ENCODE data around the gene COL18A1. TPM values are rescaled to one million over a fixed set of nuclear protein-coding genes. Genes with fewer than 3 reads are reported as not detected.

COL18A1 gene
- total RNA-seq, 1 experiment from 2014 or later = 0.11 TPM

GRCh38 chr21:45486443-45487160 lies 81.6 kb downstream of the COL18A1 start:
- H3K36me3 ChIP-seq (ENCODE audit: insufficient read depth, low read length) = no peaks in the 10 kb centered on the region
- H3K9me2 ChIP-seq (replicated peaks; ENCODE audit: insufficient read depth, low read length) = no peaks in the 10 kb centered on the region
- no peaks in the 10 kb centered on the region for H3K4me1 ChIP-seq (ENCODE audit: low read length)
- H3K4me3 ChIP-seq (ENCODE audit: low read length) = no peak overlapping the region
- no peak overlapping the region for H2AFZ ChIP-seq (ENCODE audit: low read length)
- H3K27me3 ChIP-seq (ENCODE audit: low read length) = no peaks in the 10 kb centered on the region
- no peak overlapping the region for H3K27ac ChIP-seq (ENCODE audit: low read length)
- H4K20me1 ChIP-seq (ENCODE audit: insufficient read depth, low read depth, low read length) = no peaks in the 10 kb centered on the region
- H3K9me3 ChIP-seq (ENCODE audit: low read length) = no peaks in the 10 kb centered on the region
- H3K9ac ChIP-seq (ENCODE audit: low read length) = no peak overlapping the region
- H3K4me2 ChIP-seq (ENCODE audit: low read depth, low read length, poor library complexity, severe bottlenecking) = no peak overlapping the region
- H3K79me2 ChIP-seq (ENCODE audit: low read length) = no peaks in the 10 kb centered on the region
- DNase-seq = no peak

GRCh38 chr21:45487161-45487806 lies 82.3 kb downstream of the COL18A1 start:
- H3K27me3 ChIP-seq (ENCODE audit: low read length) = no peaks in the 10 kb centered on the region
- no peak overlapping the region for H3K4me2 ChIP-seq (ENCODE audit: low read depth, low read length, poor library complexity, severe bottlenecking)
- H3K4me1 ChIP-seq (ENCODE audit: low read length) = no peaks in the 10 kb centered on the region
- no peaks in the 10 kb centered on the region for H4K20me1 ChIP-seq (ENCODE audit: insufficient read depth, low read depth, low read length)
- H3K79me2 ChIP-seq (ENCODE audit: low read length) = no peaks in the 10 kb centered on the region
- no peak overlapping the region for H3K27ac ChIP-seq (ENCODE audit: low read length)
- H2AFZ ChIP-seq (ENCODE audit: low read length) = no peak overlapping the region
- no peaks in the 10 kb centered on the region for H3K9me2 ChIP-seq (replicated peaks; ENCODE audit: insufficient read depth, low read length)
- H3K9ac ChIP-seq (ENCODE audit: low read length) = no peak overlapping the region
- H3K36me3 ChIP-seq (ENCODE audit: insufficient read depth, low read length) = no peaks in the 10 kb centered on the region
- DNase-seq = no peak
- H3K9me3 ChIP-seq (ENCODE audit: low read length) = no peaks in the 10 kb centered on the region
- H3K4me3 ChIP-seq (ENCODE audit: low read length) = no peak overlapping the region

DNA sequence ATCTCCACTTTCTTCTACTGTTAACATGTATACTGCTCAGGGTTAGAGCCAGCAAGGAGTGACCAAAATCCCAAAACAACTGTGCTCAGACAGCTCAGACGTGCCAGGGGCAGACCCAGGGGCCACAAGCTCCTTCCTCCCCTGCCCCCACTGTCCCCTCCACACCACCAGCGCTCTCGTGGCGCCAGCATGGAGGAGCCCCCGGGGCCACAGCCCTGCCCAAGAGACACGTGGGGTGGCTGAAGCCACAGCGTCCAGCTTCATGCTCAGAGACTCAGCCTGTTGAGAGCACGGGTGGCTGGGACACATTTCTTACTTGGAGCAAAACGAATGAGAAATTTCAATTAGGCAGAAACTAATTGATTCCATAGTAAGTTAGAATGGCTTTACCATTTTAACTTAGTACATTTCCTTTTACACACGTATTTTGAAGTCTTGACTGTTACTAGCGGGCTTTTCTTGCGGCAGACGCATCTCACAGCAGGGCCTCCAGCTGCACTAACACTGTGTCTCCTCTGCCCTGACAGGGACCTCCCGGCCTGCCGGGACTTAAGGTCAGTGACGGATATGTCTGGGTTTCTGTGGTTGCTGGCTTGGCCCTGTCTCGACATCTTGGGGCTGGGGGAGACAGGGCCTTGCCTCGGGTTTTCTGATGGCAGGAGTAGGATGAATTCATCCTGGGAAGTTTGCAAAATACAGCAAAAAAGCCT lies 83.1 kb downstream of the COL18A1 start:
- no peak overlapping the region for H3K9ac ChIP-seq (ENCODE audit: low read length)
- no peaks in the 10 kb centered on the region for H3K9me2 ChIP-seq (replicated peaks; ENCODE audit: insufficient read depth, low read length)
- H3K4me2 ChIP-seq (ENCODE audit: low read depth, low read length, poor library complexity, severe bottlenecking) = no peak overlapping the region
- H4K20me1 ChIP-seq (ENCODE audit: insufficient read depth, low read depth, low read length) = no peaks in the 10 kb centered on the region
- H2AFZ ChIP-seq (ENCODE audit: low read length) = no peak overlapping the region
- no peaks in the 10 kb centered on the region for H3K9me3 ChIP-seq (ENCODE audit: low read length)
- H3K79me2 ChIP-seq (ENCODE audit: low read length) = no peaks in the 10 kb centered on the region
- no peak overlapping the region for H3K4me3 ChIP-seq (ENCODE audit: low read length)
- H3K36me3 ChIP-seq (ENCODE audit: insufficient read depth, low read length) = no peaks in the 10 kb centered on the region
- no peak for DNase-seq
- H3K27me3 ChIP-seq (ENCODE audit: low read length) = no peaks in the 10 kb centered on the region
- H3K4me1 ChIP-seq (ENCODE audit: low read length) = no peaks in the 10 kb centered on the region
- H3K27ac ChIP-seq (ENCODE audit: low read length) = no peak overlapping the region

- Histone ChIP-seq H4K20me1 (ENCODE audit: insufficient read depth, low read depth, low read length) (no peaks in the 10 kb centered on the region), H3K36me3 (ENCODE audit: insufficient read depth, low read length) (no peaks in the 10 kb centered on the region), H3K9me2 (replicated peaks; ENCODE audit: insufficient read depth, low read length) (no peaks in the 10 kb centered on the region), H3K9ac (ENCODE audit: low read length) (no peak overlapping the region), H3K9me3 (ENCODE audit: low read length) (no peaks in the 10 kb centered on the region), H3K79me2 (ENCODE audit: low read length) (no peaks in the 10 kb centered on the region), H3K27ac (ENCODE audit: low read length) (no peak overlapping the region), H2AFZ (ENCODE audit: low read length) (no peak overlapping the region), H3K4me2 (ENCODE audit: low read depth, low read length, poor library complexity, severe bottlenecking) (no peak overlapping the region), H3K4me3 (ENCODE audit: low read length) (no peak overlapping the region), H3K4me1 (ENCODE audit: low read length) (peaks cover 5% of the 10 kb centered on the region), H3K27me3 (ENCODE audit: low read length) (no peaks in the 10 kb centered on the region)
- no peak for DNase-seq
Measured at GRCh38 chr21:45488931-45489721, 84.2 kb downstream of the COL18A1 start.

DNA sequence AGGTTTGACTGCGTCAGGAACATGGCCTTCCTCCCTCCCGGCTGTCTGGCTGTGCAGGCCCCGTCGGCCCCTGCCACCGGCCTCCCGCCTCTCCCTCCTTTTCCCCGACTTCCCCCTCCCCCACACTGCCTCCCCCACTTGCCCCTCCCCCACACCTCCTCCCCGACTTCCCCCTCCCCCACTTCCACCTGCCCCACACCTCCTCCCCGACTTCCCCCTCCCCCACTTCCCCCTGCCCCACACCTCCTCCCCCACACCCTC lies 84.7 kb downstream of the COL18A1 start:
- Histone ChIP-seq H3K4me2 (ENCODE audit: low read depth, low read length, poor library complexity, severe bottlenecking) (no peak overlapping the region), H3K4me1 (ENCODE audit: low read length) (peaks cover 9% of the 10 kb centered on the region), H4K20me1 (ENCODE audit: insufficient read depth, low read depth, low read length) (no peaks in the 10 kb centered on the region), H3K27ac (ENCODE audit: low read length) (no peak overlapping the region), H3K4me3 (ENCODE audit: low read length) (no peak overlapping the region), H3K9me2 (replicated peaks; ENCODE audit: insufficient read depth, low read length) (no peaks in the 10 kb centered on the region), H3K9ac (ENCODE audit: low read length) (no peak overlapping the region), H3K9me3 (ENCODE audit: low read length) (no peaks in the 10 kb centered on the region), H3K36me3 (ENCODE audit: insufficient read depth, low read length) (no peaks in the 10 kb centered on the region), H3K79me2 (ENCODE audit: low read length) (no peaks in the 10 kb centered on the region), H3K27me3 (ENCODE audit: low read length) (no peaks in the 10 kb centered on the region), H2AFZ (ENCODE audit: low read length) (no peak overlapping the region)
- no peak for DNase-seq

DNA sequence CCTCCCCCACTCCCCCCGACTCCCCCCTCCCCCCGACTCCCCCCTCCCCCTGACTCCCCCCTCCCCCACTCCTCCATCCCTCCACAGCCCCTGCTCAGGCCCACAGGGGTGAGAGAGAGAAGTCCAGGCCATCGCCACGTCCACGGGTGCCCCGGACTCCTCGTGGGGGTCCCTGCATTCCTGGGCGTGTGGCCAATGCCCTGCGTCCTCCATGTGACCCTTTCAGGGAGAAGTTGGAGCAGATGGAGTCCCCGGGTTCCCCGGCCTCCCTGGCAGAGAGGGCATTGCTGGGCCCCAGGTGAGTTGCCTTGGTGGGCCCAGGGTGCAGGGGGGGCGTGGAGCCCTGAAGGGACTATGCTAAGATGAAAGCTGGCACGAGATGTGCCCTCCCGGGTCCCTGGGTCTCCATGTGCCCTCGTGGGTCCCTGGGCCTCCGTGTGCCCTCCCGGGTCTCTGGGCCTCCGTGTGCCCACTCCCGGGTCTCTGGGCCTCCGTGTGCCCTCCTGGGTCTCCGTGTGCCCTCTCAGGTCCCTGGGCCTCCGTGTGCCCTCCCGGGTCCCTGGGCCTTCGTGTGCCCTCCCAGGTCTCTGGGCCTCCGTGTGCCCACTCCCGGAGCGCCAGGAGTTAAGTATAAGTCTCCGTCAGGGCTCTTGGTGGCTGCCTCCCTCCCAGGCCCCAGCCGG lies 85.2 kb downstream of the COL18A1 start:
- no peaks in the 10 kb centered on the region for H3K9me2 ChIP-seq (replicated peaks; ENCODE audit: insufficient read depth, low read length)
- no peak overlapping the region for H2AFZ ChIP-seq (ENCODE audit: low read length)
- no peak overlapping the region for H3K4me2 ChIP-seq (ENCODE audit: low read depth, low read length, poor library complexity, severe bottlenecking)
- peaks cover 9% of the 10 kb centered on the region for H3K4me1 ChIP-seq (ENCODE audit: low read length)
- H3K9ac ChIP-seq (ENCODE audit: low read length) = no peak overlapping the region
- no peaks in the 10 kb centered on the region for H3K79me2 ChIP-seq (ENCODE audit: low read length)
- H3K27ac ChIP-seq (ENCODE audit: low read length) = no peak overlapping the region
- no peak for DNase-seq
- no peak overlapping the region for H3K4me3 ChIP-seq (ENCODE audit: low read length)
- no peaks in the 10 kb centered on the region for H3K9me3 ChIP-seq (ENCODE audit: low read length)
- H3K36me3 ChIP-seq (ENCODE audit: insufficient read depth, low read length) = no peaks in the 10 kb centered on the region
- no peaks in the 10 kb centered on the region for H3K27me3 ChIP-seq (ENCODE audit: low read length)
- no peaks in the 10 kb centered on the region for H4K20me1 ChIP-seq (ENCODE audit: insufficient read depth, low read depth, low read length)

DNA sequence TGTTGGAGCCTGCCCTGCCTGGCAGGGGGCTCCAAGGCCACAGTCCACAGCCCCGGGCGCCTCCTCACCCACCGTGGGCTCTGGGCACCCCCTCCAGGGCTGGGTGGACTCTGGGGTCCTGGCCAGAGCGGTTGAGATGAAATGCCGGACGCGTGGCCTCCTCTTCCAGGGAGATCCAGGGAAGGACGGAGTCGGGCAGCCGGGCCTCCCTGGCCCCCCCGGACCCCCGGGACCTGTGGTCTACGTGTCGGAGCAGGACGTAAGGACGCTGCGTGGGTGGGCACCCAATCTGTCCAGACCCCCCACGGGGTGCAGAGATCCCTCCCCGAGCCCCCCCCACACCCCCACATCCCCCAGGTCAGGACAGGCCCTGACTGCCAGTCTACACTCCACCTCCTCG lies 86.1 kb downstream of the COL18A1 start:
- H3K9ac ChIP-seq (ENCODE audit: low read length) = no peak overlapping the region
- H2AFZ ChIP-seq (ENCODE audit: low read length) = no peak overlapping the region
- no peaks in the 10 kb centered on the region for H3K79me2 ChIP-seq (ENCODE audit: low read length)
- no peak overlapping the region for H3K27ac ChIP-seq (ENCODE audit: low read length)
- no peaks in the 10 kb centered on the region for H3K36me3 ChIP-seq (ENCODE audit: insufficient read depth, low read length)
- no peaks in the 10 kb centered on the region for H3K27me3 ChIP-seq (ENCODE audit: low read length)
- peaks cover 9% of the 10 kb centered on the region for H3K4me1 ChIP-seq (ENCODE audit: low read length)
- DNase-seq = no peak
- H4K20me1 ChIP-seq (ENCODE audit: insufficient read depth, low read depth, low read length) = no peaks in the 10 kb centered on the region
- H3K4me3 ChIP-seq (ENCODE audit: low read length) = no peak overlapping the region
- no peak overlapping the region for H3K4me2 ChIP-seq (ENCODE audit: low read depth, low read length, poor library complexity, severe bottlenecking)
- H3K9me3 ChIP-seq (ENCODE audit: low read length) = no peaks in the 10 kb centered on the region
- H3K9me2 ChIP-seq (replicated peaks; ENCODE audit: insufficient read depth, low read length) = no peaks in the 10 kb centered on the region
